ENCODE measurements around the gene WNT9B. TPM values are rescaled to one million over a fixed set of nuclear protein-coding genes. Genes with fewer than 3 reads are reported as not detected.

The WNT9B gene
- total RNA-seq, 1 donor: 0.36 TPM

DNA sequence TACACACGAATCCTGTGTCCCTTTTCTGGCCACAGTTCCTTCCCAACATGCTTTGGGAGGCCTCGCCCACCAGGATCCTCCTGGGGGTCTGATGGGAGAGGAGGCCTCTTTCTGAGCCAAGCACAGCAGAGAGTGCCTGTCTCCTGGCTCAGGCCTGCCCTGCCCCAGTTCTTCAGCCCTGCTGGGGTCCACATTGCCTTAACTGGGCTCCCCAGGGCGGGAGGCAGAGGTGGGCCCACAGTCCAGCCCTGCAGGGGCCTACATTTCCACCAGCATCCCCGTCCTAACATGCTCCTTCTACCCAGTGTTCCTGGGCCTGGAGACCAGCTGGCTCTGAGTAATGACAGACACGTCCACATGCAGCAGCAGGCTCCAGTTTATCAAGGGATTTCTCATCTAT lies 29.6 kb downstream of the WNT9B start:
- H3K9me3 ChIP-seq (ENCODE audit: low read depth, low read length): no peaks in the 10 kb centered on the region
- peaks cover 21% of the 10 kb centered on the region for H3K27me3 ChIP-seq (ENCODE audit: insufficient read depth, low read length)
- H3K4me3 ChIP-seq (ENCODE audit: insufficient read depth, low read length): no peak overlapping the region
- H3K36me3 ChIP-seq (ENCODE audit: insufficient read depth, low read length): no peaks in the 10 kb centered on the region
- no peak overlapping the region for H3K4me2 ChIP-seq (ENCODE audit: insufficient read depth, low read length)
- H3K4me1 ChIP-seq (ENCODE audit: insufficient read depth, low read length): no peaks in the 10 kb centered on the region
- H3K27ac ChIP-seq (ENCODE audit: low read depth, low read length): no peak overlapping the region
- no peak for TF ChIP-seq CTCF (IDR thresholded peaks at IDR 0.05; ENCODE audit: extremely low read depth, low read depth, low read length)
- H2AFZ ChIP-seq (ENCODE audit: low read length): no peak overlapping the region
- no peaks in the 10 kb centered on the region for H3K79me2 ChIP-seq (ENCODE audit: insufficient read depth, low read length)
- no peaks in the 10 kb centered on the region for H4K20me1 ChIP-seq (ENCODE audit: insufficient read depth, low read length)
- peak; percentile 66 for DNase-seq (ENCODE audit: insufficient read length, low spot score, missing footprints)

- Histone ChIP-seq H3K4me1 (ENCODE audit: insufficient read depth, low read length) (no peaks in the 10 kb centered on the region), H3K27ac (ENCODE audit: low read depth, low read length) (no peak overlapping the region), H3K9me3 (ENCODE audit: low read depth, low read length) (no peaks in the 10 kb centered on the region), H3K79me2 (ENCODE audit: insufficient read depth, low read length) (no peaks in the 10 kb centered on the region), H3K4me3 (ENCODE audit: insufficient read depth, low read length) (no peak overlapping the region), H2AFZ (ENCODE audit: low read length) (no peak overlapping the region), H4K20me1 (ENCODE audit: insufficient read depth, low read length) (no peaks in the 10 kb centered on the region), H3K36me3 (ENCODE audit: insufficient read depth, low read length) (no peaks in the 10 kb centered on the region), H3K27me3 (ENCODE audit: insufficient read depth, low read length) (peaks cover 27% of the 10 kb centered on the region), H3K4me2 (ENCODE audit: insufficient read depth, low read length) (no peak overlapping the region)
- DNase-seq (ENCODE audit: insufficient read length, low spot score, missing footprints): no peak
- TF ChIP-seq CTCF (IDR thresholded peaks at IDR 0.05; ENCODE audit: extremely low read depth, low read depth, low read length): no peak
These were observed 31.3 kb downstream of the WNT9B start for GRCh38 chr17:46882666-46883065.

DNA sequence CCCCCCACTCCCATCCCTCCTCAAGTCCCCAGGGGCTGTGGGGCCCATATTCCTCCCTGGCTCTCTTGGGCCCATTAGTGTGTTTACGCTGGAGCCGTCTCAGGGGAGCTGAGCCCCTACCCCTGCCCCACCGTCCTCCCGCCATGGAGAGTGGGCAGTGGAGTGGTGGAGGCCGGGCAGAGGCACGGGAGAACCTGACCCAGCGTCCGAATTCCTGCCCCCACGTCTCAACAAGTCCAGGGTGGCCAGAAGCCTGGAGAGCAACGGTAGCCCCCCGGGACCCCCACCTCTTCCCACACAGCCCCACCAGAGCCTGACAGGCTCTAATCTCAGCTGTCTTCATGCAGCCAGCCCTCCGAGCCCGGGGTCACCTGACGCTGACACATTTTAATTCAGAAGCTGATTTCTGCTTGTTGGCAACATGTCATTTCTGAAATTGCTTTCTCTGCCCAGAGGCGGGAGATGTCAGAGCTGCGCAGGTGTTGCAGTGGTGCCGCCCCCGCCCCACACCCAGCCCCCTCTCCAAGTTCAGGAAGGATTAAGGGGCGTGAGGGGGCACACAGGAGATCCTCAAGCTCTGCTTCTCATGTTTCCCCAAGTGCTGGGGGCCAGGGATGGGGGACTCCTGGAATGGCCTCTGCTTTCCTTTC lies 32.6 kb downstream of the WNT9B start:
- H4K20me1 ChIP-seq (ENCODE audit: insufficient read depth, low read length): no peaks in the 10 kb centered on the region
- DNase-seq (ENCODE audit: insufficient read length, low spot score, missing footprints): no peak
- no peaks in the 10 kb centered on the region for H3K4me1 ChIP-seq (ENCODE audit: insufficient read depth, low read length)
- peaks cover 36% of the 10 kb centered on the region for H3K27me3 ChIP-seq (ENCODE audit: insufficient read depth, low read length)
- no peaks in the 10 kb centered on the region for H3K79me2 ChIP-seq (ENCODE audit: insufficient read depth, low read length)
- no peaks in the 10 kb centered on the region for H3K36me3 ChIP-seq (ENCODE audit: insufficient read depth, low read length)
- H2AFZ ChIP-seq (ENCODE audit: low read length): no peak overlapping the region
- TF ChIP-seq CTCF (IDR thresholded peaks at IDR 0.05; ENCODE audit: extremely low read depth, low read depth, low read length): no peak
- H3K27ac ChIP-seq (ENCODE audit: low read depth, low read length): no peak overlapping the region
- H3K4me3 ChIP-seq (ENCODE audit: insufficient read depth, low read length): no peak overlapping the region
- no peaks in the 10 kb centered on the region for H3K9me3 ChIP-seq (ENCODE audit: low read depth, low read length)
- no peak overlapping the region for H3K4me2 ChIP-seq (ENCODE audit: insufficient read depth, low read length)

- Histone ChIP-seq H3K4me3 (ENCODE audit: insufficient read depth, low read length) (no peak overlapping the region), H3K9me3 (ENCODE audit: low read depth, low read length) (no peaks in the 10 kb centered on the region), H3K4me1 (ENCODE audit: insufficient read depth, low read length) (no peaks in the 10 kb centered on the region), H3K79me2 (ENCODE audit: insufficient read depth, low read length) (no peaks in the 10 kb centered on the region), H3K27me3 (ENCODE audit: insufficient read depth, low read length) (peaks cover 42% of the 10 kb centered on the region), H3K4me2 (ENCODE audit: insufficient read depth, low read length) (no peak overlapping the region), H3K27ac (ENCODE audit: low read depth, low read length) (no peak overlapping the region), H2AFZ (ENCODE audit: low read length) (no peak overlapping the region), H3K36me3 (ENCODE audit: insufficient read depth, low read length) (no peaks in the 10 kb centered on the region), H4K20me1 (ENCODE audit: insufficient read depth, low read length) (no peaks in the 10 kb centered on the region)
- TF ChIP-seq CTCF (IDR thresholded peaks at IDR 0.05; ENCODE audit: extremely low read depth, low read depth, low read length): no peak
- DNase-seq (ENCODE audit: insufficient read length, low spot score, missing footprints): no peak
These were observed 33.2 kb downstream of the WNT9B start for GRCh38 chr17:46884552-46884951.

Data from osteoblast (primary cell).